ENCODE results near the gene ZNF768. TPM values are rescaled to one million over a fixed set of nuclear protein-coding genes. Genes with fewer than 3 reads are reported as not detected.

ZNF768 gene
- total and polyA plus RNA-seq, 2 donors (not counting 1 experiment from before 2014, with no cell fraction given), result 24.8 to 36.5 TPM

GRCh38 chr16:30557707-30557956 lies 31.3 kb upstream of the ZNF768 start:
- H3K9me3 ChIP-seq (ENCODE audit: control extremely low read depth in 1 of 3, control insufficient read depth in 2 of 3, insufficient read depth in 1 of 3, low read length in 2 of 3), result peaks cover 0 to 6% (median 0%) of the 10 kb centered on the region in 3 donors
- TF ChIP-seq CTCF (IDR thresholded peaks at IDR 0.05), result peak; percentile 30
- no peak for TF ChIP-seq EZH2 (IDR thresholded peaks at IDR 0.05; ENCODE audit: borderline replicate concordance, insufficient read depth, low read depth, low read length, poor library complexity, severe bottlenecking)
- H3K27ac ChIP-seq (ENCODE audit: low read length in 2 of 2), result peak overlapping the region; percentile 95 to 97
- Mint-ChIP-seq H3K4me1 (peaks cover 45% of the 10 kb centered on the region), H3K9me3 (ENCODE audit: insufficient read depth) (no peaks in the 10 kb centered on the region), H3K27me3 (no peaks in the 10 kb centered on the region), H3K27ac (peak overlapping the region; percentile 91), H3K4me3 (peak overlapping the region; percentile 86)
- intact Hi-C loops (cut with micrococcal nuclease), result loop anchor here (5.0 kb wide), 1 partner anchor 900 kb away; the partner anchor contains the start of gene ARMC5
- ChIA-PET CTCF (interaction anchor here (0.8 to 3.5 kb wide), 19 partner anchors 11 to 151 kb away, joined by 3 to 53 read pairs (median 5); partner anchors contain the start of genes DCTPP1, ZNF688, ZNF747 and ZNF771), POLR2A (interaction anchor here (0.7 to 6.1 kb wide), 11 partner anchors 10 to 906 kb away, joined by 3 to 81 read pairs (median 6); partner anchors contain the start of genes DCTPP1, FBRS, PRR14 and ZNF688)
- H3K27me3 ChIP-seq (replicated peaks in 1 of 4; ENCODE audit: control extremely low read depth in 1 of 4, control insufficient read depth in 3 of 4, insufficient read depth in 4 of 4, low read length in 3 of 4), result no peaks in the 10 kb centered on the region
- DNase-seq (no peak), ATAC-seq (ENCODE audit: low read depth) (no peak)
- H3K79me2 ChIP-seq (ENCODE audit: control insufficient read depth, insufficient read depth, low read length), result peaks cover 45% of the 10 kb centered on the region
- peaks cover 0 to 17% of the 10 kb centered on the region in 2 experiments for H3K36me3 ChIP-seq (replicated peaks in 1 of 2; ENCODE audit: control extremely low read depth in 1 of 2, control insufficient read depth in 1 of 2, extremely low read depth in 1 of 2, insufficient read depth in 2 of 2, low read length in 1 of 2)
- peak overlapping the region; percentile 85 for H3K4me2 ChIP-seq (replicated peaks; ENCODE audit: low read depth, low read length, poor library complexity, severe bottlenecking)
- H3K9ac ChIP-seq (ENCODE audit: low read length), result peak overlapping the region; percentile 95
- peaks cover 14 to 38% of the 10 kb centered on the region in 2 donors for H3K4me1 ChIP-seq (ENCODE audit: control insufficient read depth in 2 of 2, insufficient read depth in 2 of 2, low read length in 2 of 2)
- WGBS (ENCODE audit: insufficient coverage), result 0% methylated on average over 17 of the region's 17 CpGs
- H2AFZ ChIP-seq (ENCODE audit: insufficient read depth, low read depth, low read length, poor library complexity, severe bottlenecking), result peak overlapping the region; percentile 95
- peak overlapping the region in 4 of 5 experiments; percentile 80 to 91 (median 88) for H3K4me3 ChIP-seq (ENCODE audit: control extremely low read depth in 1 of 5, extremely low read depth in 1 of 5, insufficient read depth in 1 of 5, low read depth in 2 of 5, low read length in 4 of 5)
- H4K20me1 ChIP-seq (ENCODE audit: control insufficient read depth, insufficient read depth, low read length, poor library complexity, severe bottlenecking), result no peaks in the 10 kb centered on the region

GRCh38 chr16:30556125-30556473 lies 29.7 kb upstream of the ZNF768 start:
- Histone ChIP-seq H3K79me2 (ENCODE audit: control insufficient read depth, insufficient read depth, low read length) (peaks cover 52% of the 10 kb centered on the region), H2AFZ (ENCODE audit: insufficient read depth, low read depth, low read length, poor library complexity, severe bottlenecking) (no peak overlapping the region), H3K36me3 (replicated peaks in 1 of 2; ENCODE audit: control extremely low read depth in 1 of 2, control insufficient read depth in 1 of 2, extremely low read depth in 1 of 2, insufficient read depth in 2 of 2, low read length in 1 of 2) (peaks cover 0 to 17% of the 10 kb centered on the region in 2 experiments), H3K27me3 (replicated peaks in 1 of 4; ENCODE audit: control extremely low read depth in 1 of 4, control insufficient read depth in 3 of 4, insufficient read depth in 4 of 4, low read length in 3 of 4) (no peaks in the 10 kb centered on the region), H3K9ac (ENCODE audit: low read length) (no peak overlapping the region), H4K20me1 (ENCODE audit: control insufficient read depth, insufficient read depth, low read length, poor library complexity, severe bottlenecking) (no peaks in the 10 kb centered on the region), H3K27ac (ENCODE audit: low read length in 2 of 2) (no peak overlapping the region), H3K4me3 (ENCODE audit: control extremely low read depth in 1 of 5, extremely low read depth in 1 of 5, insufficient read depth in 1 of 5, low read depth in 2 of 5, low read length in 4 of 5) (no peak overlapping the region), H3K4me2 (replicated peaks; ENCODE audit: low read depth, low read length, poor library complexity, severe bottlenecking) (no peak overlapping the region), H3K4me1 (ENCODE audit: control insufficient read depth in 2 of 2, insufficient read depth in 2 of 2, low read length in 2 of 2) (peaks cover 12 to 28% of the 10 kb centered on the region in 2 donors), H3K9me3 (ENCODE audit: control extremely low read depth in 1 of 3, control insufficient read depth in 2 of 3, insufficient read depth in 1 of 3, low read length in 2 of 3) (peaks cover 0 to 6% (median 0%) of the 10 kb centered on the region in 3 donors)
- Mint-ChIP-seq H3K27ac (no peak overlapping the region), H3K4me3 (peak overlapping the region; percentile 67), H3K4me1 (peaks cover 41% of the 10 kb centered on the region), H3K27me3 (no peaks in the 10 kb centered on the region), H3K9me3 (ENCODE audit: insufficient read depth) (no peaks in the 10 kb centered on the region)
- POLR2A ChIA-PET, result interaction anchor here (1.1 kb wide), 1 partner anchor 95 kb away, joined by 3 read pairs; the partner anchor contains the start of gene PRR14
- CTCF ChIA-PET, result interaction anchor here (3.5 kb wide), 1 partner anchor 73 kb away, joined by 22 read pairs; no protein-coding TSS in a partner anchor
- DNase-seq (no peak), ATAC-seq (ENCODE audit: low read depth) (no peak)
- WGBS (ENCODE audit: insufficient coverage), result 97% methylated on average over 10 of the region's 10 CpGs
- no peak for TF ChIP-seq EZH2 (IDR thresholded peaks at IDR 0.05; ENCODE audit: borderline replicate concordance, insufficient read depth, low read depth, low read length, poor library complexity, severe bottlenecking)
- TF ChIP-seq CTCF (IDR thresholded peaks at IDR 0.05), result no peak
- intact Hi-C loops (cut with micrococcal nuclease), result loop anchor here (5.0 kb wide), 1 partner anchor 901 kb away; the partner anchor contains the start of gene ARMC5
